Neural progenitor cell (in vitro differentiated cells): ENCODE measurements around the gene ATF6. TPM values are rescaled to one million over a fixed set of nuclear protein-coding genes. Genes with fewer than 3 reads are reported as not detected.

Source experiments
- DNase-seq: peaks from one replicate; pipeline ENCODE4 v3.0.0-alpha.2; 2016; ENCODE audit warnings: low spot score
- H2AFZ ChIP-seq: fragments of 200-600 bp; sonication (generic); replicated peaks from 2 replicates; pipeline ENCODE4 v1.6.1; 2016; ENCODE audit warnings: antibody characterized with exemption
- H3F3A ChIP-seq: fragments of 200-600 bp; sonication (generic); 2 replicates; pipeline ENCODE4 v1.6.1; 2016; ENCODE audit warnings: antibody characterized with exemption, low read depth
- H3K27ac ChIP-seq: fragments of 200-600 bp; sonication (generic); 2 replicates; pipeline ENCODE4 v1.5.1; 2016; ENCODE audit warnings: mild to moderate bottlenecking
- H3K27me3 ChIP-seq: fragments of 200-600 bp; sonication (generic); 2 replicates; pipeline ENCODE4 v1.6.1; 2016; ENCODE audit warnings: mild to moderate bottlenecking, moderate library complexity
- H3K36me3 ChIP-seq: fragments of 200-600 bp; sonication (generic); 2 replicates; pipeline ENCODE4 v1.5.1; 2016
- H3K4me1 ChIP-seq: fragments of 200-600 bp; sonication (generic); 2 replicates; pipeline ENCODE4 v1.6.1; 2016; ENCODE audit warnings: mixed run types
- H3K4me2 ChIP-seq: fragments of 200-600 bp; sonication (generic); 2 replicates; pipeline ENCODE4 v1.6.1; 2016
- H3K4me3 ChIP-seq: fragments of 200-600 bp; sonication (generic); 2 replicates; pipeline ENCODE4 v1.5.1; 2016
- H3K79me2 ChIP-seq: fragments of 200-600 bp; sonication (generic); 2 replicates; pipeline ENCODE4 v1.6.1; 2016; ENCODE audit warnings: low read depth
- H3K9ac ChIP-seq: fragments of 200-600 bp; sonication (generic); 2 replicates; pipeline ENCODE4 v1.6.1; 2016
- H3K9me3 ChIP-seq: fragments of 200-600 bp; sonication (generic); 2 replicates; pipeline ENCODE4 v1.5.1; 2016; ENCODE audit warnings: low read depth
- H4K20me1 ChIP-seq: fragments of 200-600 bp; sonication (generic); 2 replicates; pipeline ENCODE4 v1.6.1; 2016; ENCODE audit warnings: low read depth
- H3K27ac Mint-ChIP-seq: 3 replicates; pipeline ENCODE4 v1.8.0; 2021; ENCODE audit warnings: mixed read lengths
- H3K27me3 Mint-ChIP-seq: 2 replicates; pipeline ENCODE4 v1.8.0; 2022; ENCODE audit warnings: low read depth, mild to moderate bottlenecking, inconsistent platforms, moderate library complexity, mixed read lengths; ENCODE audit not compliant: insufficient read depth
- H3K36me3 Mint-ChIP-seq: 3 replicates; pipeline ENCODE4 v1.8.0; 2021; ENCODE audit warnings: mixed read lengths
- H3K4me1 Mint-ChIP-seq: 3 replicates; pipeline ENCODE4 v1.8.0; 2021; ENCODE audit warnings: mixed read lengths
- H3K4me3 Mint-ChIP-seq: 3 replicates; pipeline ENCODE4 v1.8.0; 2021; ENCODE audit warnings: mild to moderate bottlenecking, moderate library complexity, mixed read lengths
- H3K9me3 Mint-ChIP-seq: 3 replicates; pipeline ENCODE4 v1.8.0; 2020; ENCODE audit warnings: mixed read lengths
- EZH2 ChIP-seq: fragments of 200-600 bp; sonication (generic); IDR thresholded peaks from 2 replicates; pipeline ENCODE4 v1.6.1; 2017; ENCODE audit warnings: antibody characterized with exemption, mild to moderate bottlenecking, moderate library complexity
- EZH2phosphoT487 ChIP-seq: fragments of 200-600 bp; sonication (generic); IDR thresholded peaks from 2 replicates; pipeline ENCODE4 v1.6.1; 2017; ENCODE audit warnings: antibody characterized with exemption
- total RNA-seq: library from RNA; depleted of rRNA; stranded (reverse); fragments of >200 nt; gene quantifications from 2 replicates; pipeline ENCODE4 v1.2.3, GENCODE V29; 2015; ENCODE audit warnings: low replicate concordance
- TF ChIP-seq, protein P1 (sequence below): fragments of 200-600 bp; sonication (generic); IDR thresholded peaks from 2 replicates; pipeline ENCODE4 v1.5.1; 2017; ENCODE audit warnings: antibody characterized with exemption, mild to moderate bottlenecking

ATF6 gene
- total RNA-seq, 1 donor from 2014 or later = 31.7 TPM

DNA sequence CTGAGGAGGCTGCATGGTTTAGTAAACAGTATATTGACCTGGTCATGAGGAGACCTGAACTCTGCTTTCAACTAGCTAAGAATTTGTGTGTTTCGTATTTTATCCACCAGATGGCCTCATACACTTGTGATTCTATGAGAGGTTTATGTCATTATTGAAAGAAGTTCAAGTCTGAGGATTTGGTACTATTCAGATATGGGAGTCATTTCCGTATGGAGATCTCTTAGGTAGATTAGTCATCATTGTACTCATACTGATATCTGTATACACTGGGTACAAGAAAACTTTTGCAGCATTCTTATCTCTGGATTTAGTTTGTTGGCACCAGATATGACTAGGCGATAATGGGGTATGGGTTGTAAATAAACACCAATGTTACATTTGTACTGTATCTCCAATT, 26.6 kb downstream of the ATF6 start:
- Mint-ChIP-seq H3K4me1 (no peaks in the 10 kb centered on the region), H3K4me3 (no peak overlapping the region), H3K9me3 (no peaks in the 10 kb centered on the region), H3K36me3 (peaks cover 3% of the 10 kb centered on the region), H3K27ac (no peak overlapping the region), H3K27me3 (peaks cover 2% of the 10 kb centered on the region)
- Histone ChIP-seq H3K4me3 (no peak overlapping the region), H2AFZ (no peak overlapping the region), H3K9ac (no peak overlapping the region), H3F3A (no peaks in the 10 kb centered on the region), H3K4me2 (no peak overlapping the region), H3K27me3 (no peaks in the 10 kb centered on the region), H3K36me3 (no peaks in the 10 kb centered on the region), H3K27ac (no peak overlapping the region), H3K79me2 (no peaks in the 10 kb centered on the region), H3K9me3 (no peaks in the 10 kb centered on the region), H3K4me1 (no peaks in the 10 kb centered on the region), H4K20me1 (no peaks in the 10 kb centered on the region)
- TF ChIP-seq EZH2phosphoT487 (no peak), EZH2 (no peak)
- TF ChIP-seq, protein P1, sequence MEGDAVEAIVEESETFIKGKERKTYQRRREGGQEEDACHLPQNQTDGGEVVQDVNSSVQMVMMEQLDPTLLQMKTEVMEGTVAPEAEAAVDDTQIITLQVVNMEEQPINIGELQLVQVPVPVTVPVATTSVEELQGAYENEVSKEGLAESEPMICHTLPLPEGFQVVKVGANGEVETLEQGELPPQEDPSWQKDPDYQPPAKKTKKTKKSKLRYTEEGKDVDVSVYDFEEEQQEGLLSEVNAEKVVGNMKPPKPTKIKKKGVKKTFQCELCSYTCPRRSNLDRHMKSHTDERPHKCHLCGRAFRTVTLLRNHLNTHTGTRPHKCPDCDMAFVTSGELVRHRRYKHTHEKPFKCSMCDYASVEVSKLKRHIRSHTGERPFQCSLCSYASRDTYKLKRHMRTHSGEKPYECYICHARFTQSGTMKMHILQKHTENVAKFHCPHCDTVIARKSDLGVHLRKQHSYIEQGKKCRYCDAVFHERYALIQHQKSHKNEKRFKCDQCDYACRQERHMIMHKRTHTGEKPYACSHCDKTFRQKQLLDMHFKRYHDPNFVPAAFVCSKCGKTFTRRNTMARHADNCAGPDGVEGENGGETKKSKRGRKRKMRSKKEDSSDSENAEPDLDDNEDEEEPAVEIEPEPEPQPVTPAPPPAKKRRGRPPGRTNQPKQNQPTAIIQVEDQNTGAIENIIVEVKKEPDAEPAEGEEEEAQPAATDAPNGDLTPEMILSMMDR = peak; percentile 65
- peak; percentile 38 for DNase-seq

DNA sequence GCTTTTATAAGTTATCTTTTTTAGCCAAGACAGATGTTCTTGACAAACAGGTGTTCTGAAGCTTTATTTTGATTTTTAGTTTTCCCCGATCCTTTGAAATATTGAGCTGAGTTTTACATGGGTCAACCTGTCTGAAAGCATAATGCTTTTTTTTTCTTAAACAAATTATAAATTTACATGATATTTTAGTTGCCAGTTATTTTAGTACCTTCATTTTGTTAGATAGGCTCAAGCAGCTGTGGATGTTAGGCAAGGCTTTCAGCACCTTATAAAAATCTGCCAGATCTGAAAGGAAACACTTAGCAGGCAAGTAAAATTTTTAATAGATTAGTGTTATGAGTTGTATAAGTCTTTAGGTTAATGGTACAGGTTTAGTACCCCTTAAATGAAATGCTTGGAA, 33.7 kb downstream of the ATF6 start:
- peaks cover 6% of the 10 kb centered on the region for H3K36me3 Mint-ChIP-seq
- TF ChIP-seq, protein P1 = no peak
- TF ChIP-seq EZH2phosphoT487 (no peak), EZH2 (no peak)
- Histone ChIP-seq H3K9ac (no peak overlapping the region), H3F3A (no peaks in the 10 kb centered on the region), H2AFZ (no peak overlapping the region), H4K20me1 (no peaks in the 10 kb centered on the region), H3K4me1 (no peaks in the 10 kb centered on the region), H3K27me3 (no peaks in the 10 kb centered on the region), H3K4me2 (no peak overlapping the region), H3K27ac (no peak overlapping the region), H3K4me3 (no peak overlapping the region), H3K36me3 (peaks cover 6% of the 10 kb centered on the region), H3K9me3 (no peaks in the 10 kb centered on the region), H3K79me2 (no peaks in the 10 kb centered on the region)
- no peaks in the 10 kb centered on the region for H3K9me3 Mint-ChIP-seq
- no peak overlapping the region for H3K4me3 Mint-ChIP-seq
- H3K4me1 Mint-ChIP-seq = peaks cover 3% of the 10 kb centered on the region
- no peak for DNase-seq
- no peaks in the 10 kb centered on the region for H3K27me3 Mint-ChIP-seq
- H3K27ac Mint-ChIP-seq = no peak overlapping the region

- H3K9ac ChIP-seq = no peak overlapping the region
- H2AFZ ChIP-seq = no peak overlapping the region
- H3K27ac ChIP-seq = no peak overlapping the region
- no peaks in the 10 kb centered on the region for H3K9me3 ChIP-seq
- peak overlapping the region; percentile 2 for H3K4me2 ChIP-seq
- no peaks in the 10 kb centered on the region for H3K9me3 Mint-ChIP-seq
- H3K4me1 Mint-ChIP-seq = peaks cover 3% of the 10 kb centered on the region
- no peaks in the 10 kb centered on the region for H3K27me3 Mint-ChIP-seq
- H3K4me3 ChIP-seq = no peak overlapping the region
- no peaks in the 10 kb centered on the region for H3K79me2 ChIP-seq
- peak; percentile 16 for DNase-seq
- no peak overlapping the region for H3K4me3 Mint-ChIP-seq
- no peaks in the 10 kb centered on the region for H3K27me3 ChIP-seq
- TF ChIP-seq EZH2phosphoT487 (no peak), EZH2 (no peak)
- TF ChIP-seq, protein P1 = no peak
- H3K27ac Mint-ChIP-seq = no peak overlapping the region
- H4K20me1 ChIP-seq = no peaks in the 10 kb centered on the region
- H3K36me3 Mint-ChIP-seq = peaks cover 9% of the 10 kb centered on the region
- H3K4me1 ChIP-seq = no peaks in the 10 kb centered on the region
- H3K36me3 ChIP-seq = peaks cover 6% of the 10 kb centered on the region
- no peaks in the 10 kb centered on the region for H3F3A ChIP-seq
Measured at GRCh38 chr1:161801955-161802354, 35.8 kb downstream of the ATF6 start.
